Medulla oblongata (tissue), 1 donor: Measurements from ENCODE around the gene TNN.
A peak's percentile ranks its signal among the peaks of the same experiment; 100 is the strongest.
"Not testable (repeated sequence)": the region's sequence is repeated elsewhere in the genome, so short reads cannot be mapped to it uniquely, and the experiment has no call there.

Experiments
- DNase-seq: peaks from one replicate; pipeline ENCODE4 v3.0.0-alpha.2; 2015; ENCODE audit errors: extremely low spot score

Gene TNN, protein sequence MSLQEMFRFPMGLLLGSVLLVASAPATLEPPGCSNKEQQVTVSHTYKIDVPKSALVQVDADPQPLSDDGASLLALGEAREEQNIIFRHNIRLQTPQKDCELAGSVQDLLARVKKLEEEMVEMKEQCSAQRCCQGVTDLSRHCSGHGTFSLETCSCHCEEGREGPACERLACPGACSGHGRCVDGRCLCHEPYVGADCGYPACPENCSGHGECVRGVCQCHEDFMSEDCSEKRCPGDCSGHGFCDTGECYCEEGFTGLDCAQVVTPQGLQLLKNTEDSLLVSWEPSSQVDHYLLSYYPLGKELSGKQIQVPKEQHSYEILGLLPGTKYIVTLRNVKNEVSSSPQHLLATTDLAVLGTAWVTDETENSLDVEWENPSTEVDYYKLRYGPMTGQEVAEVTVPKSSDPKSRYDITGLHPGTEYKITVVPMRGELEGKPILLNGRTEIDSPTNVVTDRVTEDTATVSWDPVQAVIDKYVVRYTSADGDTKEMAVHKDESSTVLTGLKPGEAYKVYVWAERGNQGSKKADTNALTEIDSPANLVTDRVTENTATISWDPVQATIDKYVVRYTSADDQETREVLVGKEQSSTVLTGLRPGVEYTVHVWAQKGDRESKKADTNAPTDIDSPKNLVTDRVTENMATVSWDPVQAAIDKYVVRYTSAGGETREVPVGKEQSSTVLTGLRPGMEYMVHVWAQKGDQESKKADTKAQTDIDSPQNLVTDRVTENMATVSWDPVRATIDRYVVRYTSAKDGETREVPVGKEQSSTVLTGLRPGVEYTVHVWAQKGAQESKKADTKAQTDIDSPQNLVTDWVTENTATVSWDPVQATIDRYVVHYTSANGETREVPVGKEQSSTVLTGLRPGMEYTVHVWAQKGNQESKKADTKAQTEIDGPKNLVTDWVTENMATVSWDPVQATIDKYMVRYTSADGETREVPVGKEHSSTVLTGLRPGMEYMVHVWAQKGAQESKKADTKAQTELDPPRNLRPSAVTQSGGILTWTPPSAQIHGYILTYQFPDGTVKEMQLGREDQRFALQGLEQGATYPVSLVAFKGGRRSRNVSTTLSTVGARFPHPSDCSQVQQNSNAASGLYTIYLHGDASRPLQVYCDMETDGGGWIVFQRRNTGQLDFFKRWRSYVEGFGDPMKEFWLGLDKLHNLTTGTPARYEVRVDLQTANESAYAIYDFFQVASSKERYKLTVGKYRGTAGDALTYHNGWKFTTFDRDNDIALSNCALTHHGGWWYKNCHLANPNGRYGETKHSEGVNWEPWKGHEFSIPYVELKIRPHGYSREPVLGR (N-terminal part only)

DNA sequence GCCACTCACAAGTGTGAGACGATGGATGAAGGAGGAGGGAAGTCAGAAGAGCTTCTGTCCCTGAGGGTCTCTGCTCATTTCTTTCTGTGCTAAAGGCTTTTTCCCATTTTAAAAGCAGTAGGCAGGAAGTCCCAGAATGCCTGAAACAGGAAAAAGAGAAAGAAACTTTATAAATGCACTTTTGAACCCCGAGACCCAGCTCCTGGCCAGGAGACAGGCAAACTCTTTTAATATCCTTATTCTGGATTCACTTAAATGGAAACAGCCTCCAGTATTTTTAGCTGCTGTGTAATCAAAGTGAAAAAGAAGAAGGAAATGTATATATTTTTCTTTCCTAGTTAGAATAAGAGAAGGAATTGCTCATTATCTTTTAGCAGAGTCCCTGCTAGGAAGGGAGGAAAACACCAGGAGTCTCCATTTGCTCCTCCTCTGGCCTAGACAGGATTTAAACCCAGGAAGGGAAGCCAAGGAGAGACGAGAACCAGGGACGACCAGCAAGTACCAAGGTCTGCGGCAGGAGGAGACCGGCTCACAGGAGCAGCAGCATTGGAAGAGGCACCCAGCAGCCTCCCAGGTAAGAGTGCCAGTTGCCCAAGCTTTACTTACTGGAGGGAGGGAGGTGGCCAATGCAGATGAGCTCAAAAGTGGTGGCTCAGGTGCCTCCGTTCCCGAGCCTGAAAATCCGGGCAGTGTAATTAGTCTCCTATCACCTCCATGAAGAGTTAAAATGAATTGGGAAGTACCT is at the start of gene TNN:
TNN (plus strand) TSS at position 472 of the 745 bp plus-strand sequence. CDS start 9,586 bp downstream, outside the sequence.
- DNase-seq = no peak

DNA sequence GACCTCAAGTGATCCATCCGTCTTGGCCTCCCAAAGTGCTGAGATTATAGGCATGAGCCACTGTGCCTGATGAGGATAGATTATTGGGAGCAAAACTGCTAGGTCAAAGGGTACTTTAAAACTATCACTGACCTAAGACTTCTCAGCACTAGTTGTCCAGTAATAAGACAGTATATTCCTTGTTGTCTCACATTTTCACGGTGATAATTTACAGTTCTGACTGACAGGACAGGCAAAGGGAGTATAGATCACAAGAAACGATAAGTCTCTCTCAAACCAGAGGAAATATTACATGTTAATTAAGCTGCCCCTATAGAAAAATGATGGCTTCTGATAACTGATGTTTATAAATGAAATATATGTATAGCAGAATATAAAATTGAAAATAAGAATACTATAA is 48.1 kb upstream of the TNN start:
- no peak for DNase-seq

DNA sequence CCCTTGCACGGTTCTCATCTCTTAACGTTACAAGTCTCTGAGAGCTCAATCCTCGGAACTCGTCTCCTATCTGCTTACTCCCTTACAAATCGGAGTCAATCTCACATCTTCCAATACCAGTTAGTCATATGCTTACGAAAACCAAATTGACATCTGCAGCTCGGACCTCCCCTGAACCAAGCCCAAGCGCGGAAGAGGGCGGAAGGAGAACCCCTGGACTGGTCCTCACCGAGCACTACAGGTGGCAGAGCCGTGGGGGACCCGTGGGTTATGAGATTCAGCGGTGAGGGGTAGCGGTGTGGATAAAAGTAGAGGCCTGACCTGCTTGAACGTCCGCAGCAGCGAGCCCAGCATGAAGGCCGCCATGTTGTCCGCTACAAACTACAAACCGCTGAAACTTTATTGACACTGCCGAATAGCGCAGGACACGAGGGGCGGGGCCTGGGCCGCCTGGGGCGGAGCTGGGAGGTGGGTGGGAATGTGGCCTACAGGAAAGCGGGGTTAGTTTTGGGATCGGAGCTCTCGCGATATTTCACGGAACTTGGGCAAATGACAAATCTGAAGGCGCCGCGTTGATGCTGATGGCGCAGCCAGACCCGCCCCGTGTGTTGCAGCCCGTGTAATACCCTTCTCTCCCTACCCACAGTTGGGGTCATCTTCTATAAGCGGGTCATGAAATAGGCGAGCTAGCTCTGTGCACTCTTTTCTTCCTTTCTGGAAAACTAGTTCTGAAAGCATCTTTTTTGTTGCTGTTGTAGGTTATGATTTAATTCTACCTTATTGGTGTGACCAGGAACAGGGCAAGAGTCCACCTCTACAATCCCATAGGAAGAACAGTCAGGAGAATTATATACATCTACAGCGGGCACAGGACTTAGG is 44.4 kb upstream of the TNN start, which contains the start of gene MRPS14:
MRPS14 (minus strand) TSS at position 383 of the 879 bp plus-strand sequence; CDS start at position 366, 17 bp downstream.
- peak; percentile 98 for DNase-seq

DNA sequence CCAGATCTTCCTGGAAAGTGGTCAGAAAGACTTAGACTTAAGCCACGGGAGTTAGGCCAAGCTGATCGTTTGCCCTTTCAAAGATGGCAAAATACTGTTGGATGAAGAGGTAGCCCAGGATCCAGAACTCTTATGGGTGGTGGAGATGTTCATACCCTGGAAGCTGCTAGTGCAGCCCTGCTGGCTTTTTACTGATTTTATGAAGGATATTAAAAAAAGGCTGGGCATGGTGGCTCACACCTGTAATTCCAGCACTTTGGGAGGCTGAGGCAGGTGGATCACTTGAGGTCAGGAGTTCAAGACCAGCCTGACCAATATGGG is 43.8 kb upstream of the TNN start:
- DNase-seq = not testable (repeated sequence)

DNA sequence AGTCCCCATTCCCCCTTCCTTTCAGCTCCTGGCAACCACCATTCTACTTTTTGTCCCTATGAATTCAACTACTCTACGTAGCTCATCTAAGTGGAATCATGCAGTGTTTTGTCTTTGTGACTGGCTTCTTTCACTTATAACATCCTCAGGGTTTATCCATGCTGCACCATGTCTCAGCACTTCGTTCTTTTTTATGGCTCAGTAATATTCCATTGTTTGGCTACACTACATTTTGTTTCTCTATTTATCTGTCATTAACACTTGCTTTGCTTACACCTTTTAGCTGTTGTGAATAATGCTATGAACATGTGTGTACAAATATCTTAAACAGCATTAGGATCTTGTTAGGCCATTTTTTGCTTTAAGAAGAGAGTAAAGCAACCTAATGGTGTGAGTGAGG is 42.9 kb upstream of the TNN start:
- no peak for DNase-seq

DNA sequence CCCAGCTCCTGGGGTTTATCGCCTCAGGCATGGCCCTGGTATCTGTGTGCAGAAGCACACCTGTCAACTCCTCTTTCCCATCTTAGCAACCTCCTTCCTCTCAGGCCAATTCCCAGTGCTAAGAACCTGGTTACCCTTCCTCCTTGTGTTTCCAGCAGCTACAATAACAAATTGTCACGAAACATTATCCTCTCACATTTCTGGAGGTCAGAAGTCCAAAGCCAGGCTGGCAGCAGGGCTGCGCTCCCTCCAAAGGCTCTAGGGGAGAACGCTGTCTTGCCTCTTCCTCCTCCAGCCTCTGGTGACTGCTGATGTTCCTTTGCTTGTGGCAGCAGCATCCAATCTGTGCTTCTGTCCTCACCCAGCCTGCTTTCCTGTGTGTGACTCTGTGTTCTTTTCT is 33.7 kb upstream of the TNN start:
- no peak for DNase-seq

DNA sequence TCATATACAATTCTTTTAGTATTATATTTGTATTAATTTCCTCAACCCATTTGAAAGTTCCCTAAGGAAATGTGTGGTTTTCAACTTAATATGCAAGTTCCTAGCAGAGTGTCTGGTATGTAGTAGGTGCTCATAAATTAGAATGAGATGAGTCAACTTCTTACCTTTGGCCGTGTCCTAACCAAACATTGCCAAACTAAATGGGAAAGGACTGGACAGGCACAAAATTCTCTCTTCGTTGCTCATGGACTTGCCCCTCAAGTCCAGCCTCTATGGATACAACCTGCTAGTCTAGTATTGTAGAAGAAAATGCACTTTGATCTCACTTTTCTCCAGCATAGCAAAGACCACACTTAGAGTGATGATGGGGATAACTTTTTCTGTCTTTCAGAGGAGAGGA is 32.9 kb upstream of the TNN start:
- no peak for DNase-seq

DNA sequence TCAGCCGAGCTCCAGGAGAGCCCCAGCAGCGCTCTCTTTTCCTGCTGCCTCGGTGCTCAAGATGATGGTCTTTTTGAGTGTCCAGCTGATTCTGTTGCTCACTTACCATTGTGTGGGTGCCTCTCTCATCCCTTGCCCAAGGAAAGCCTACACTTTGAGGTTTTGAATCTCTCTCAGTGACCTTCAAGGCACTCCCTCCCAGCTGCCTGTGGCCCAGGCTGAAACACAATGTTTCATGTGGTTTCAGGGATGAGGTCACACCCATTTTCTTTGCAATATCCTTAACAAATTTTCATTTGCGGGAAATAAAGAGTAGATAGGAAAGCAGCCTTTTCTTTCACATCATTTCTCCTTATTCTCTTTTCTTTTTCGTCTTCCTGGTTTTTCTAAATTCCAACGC is 31.8 kb upstream of the TNN start:
- no peak for DNase-seq

DNA sequence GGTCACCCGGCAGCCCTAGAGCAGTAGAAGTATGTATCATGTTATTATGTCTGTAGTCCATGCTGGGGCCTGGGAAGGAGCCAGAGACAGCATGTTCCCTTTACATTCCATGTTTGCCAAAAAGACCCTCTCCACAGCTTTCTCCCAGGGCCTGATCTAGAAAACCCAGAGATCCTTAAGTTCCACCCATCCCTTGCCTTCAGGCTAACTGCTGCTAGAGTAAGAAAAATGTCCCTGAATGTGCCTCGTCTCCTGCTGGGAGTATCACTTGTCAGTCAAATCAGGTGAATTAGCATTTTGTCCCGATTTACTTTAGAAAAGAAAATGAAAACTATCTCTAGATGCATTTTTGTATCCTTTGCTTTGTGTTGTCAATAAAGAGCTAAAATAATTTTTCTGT is 31.2 kb upstream of the TNN start:
- no peak for DNase-seq

DNA sequence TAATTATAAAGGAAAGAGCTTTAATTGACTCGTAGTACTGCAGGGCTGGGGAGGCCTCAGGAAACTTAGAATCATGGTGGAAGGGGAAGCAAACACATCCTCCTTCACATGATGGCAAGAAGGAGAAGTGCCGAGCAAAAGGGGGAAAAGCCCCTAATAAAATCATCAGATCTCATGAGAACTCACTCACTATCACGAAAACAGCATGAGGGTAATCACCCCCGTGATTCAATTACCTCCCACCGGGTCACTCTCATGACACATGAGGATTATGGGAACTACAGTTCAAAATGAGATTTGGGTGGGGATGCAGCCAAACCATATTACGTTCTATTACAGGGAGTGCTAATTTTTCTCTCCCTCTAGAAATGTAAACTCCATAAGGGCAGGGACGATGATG is 30.2 kb upstream of the TNN start:
- DNase-seq = no peak

DNA sequence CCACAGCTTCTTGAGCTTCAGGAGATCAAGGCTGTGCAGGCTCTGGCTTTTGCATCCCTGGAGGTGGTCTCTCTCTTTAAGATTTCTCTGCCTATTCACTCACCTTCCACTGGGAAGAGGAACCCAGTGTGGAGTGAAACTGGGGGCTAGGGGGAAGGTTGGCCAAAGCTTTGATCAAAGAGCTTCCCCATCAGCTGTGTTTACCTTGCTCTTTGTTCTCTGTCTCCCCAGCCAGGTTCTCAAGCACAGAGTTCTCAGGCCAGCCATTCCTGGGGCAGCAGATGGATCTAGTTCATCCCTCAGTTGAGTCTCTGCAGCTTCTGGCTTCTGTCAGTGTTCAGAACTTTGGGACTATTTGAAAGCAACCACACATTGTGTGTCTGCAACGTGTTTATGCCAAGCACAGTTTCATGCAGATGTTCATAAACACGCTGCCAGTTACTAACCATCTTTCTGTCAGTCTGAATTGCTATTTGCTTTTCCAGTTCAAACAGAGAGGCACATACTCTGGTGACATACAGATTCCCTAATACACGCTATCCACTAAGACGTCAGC is 27.2 kb upstream of the TNN start:
- DNase-seq = no peak

DNA sequence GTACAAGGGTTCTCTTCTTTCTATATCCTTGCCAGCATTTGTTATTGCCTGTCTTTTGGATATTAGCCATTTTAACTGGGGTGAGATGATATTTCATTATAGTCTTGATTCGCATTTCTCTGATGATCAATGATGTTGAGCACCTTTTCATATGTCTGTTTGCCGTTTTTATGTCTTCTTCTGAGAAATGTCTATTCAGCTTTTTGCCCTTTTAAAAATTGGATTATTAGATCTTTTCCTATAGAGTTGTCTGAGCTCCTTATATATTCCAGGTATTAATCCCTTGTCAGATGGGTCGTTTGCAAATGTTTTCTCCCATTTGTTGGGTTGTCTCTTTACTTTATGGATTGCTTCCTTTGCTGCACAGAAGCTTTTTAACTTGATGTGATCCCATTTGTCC is 25.0 kb upstream of the TNN start:
- DNase-seq = no peak

DNA sequence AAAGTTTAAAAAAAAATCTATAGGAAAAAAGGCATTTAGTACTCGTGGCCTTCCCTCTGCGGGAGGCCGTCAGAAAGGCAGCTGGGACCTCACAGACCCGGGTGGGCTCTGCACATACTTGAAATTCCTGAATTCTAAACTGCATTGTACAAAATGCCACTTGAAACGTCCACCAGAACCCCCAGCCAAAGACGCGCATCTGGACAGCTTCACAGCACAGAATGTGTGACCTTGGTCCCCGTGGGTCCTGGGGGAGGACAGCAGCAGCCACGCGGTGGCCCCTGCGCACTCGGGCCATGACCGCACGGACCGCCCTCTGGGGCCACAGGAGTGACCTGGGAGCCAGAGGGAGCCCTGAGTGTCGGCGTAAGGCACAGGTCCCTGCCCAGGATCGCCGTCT is 23.8 kb upstream of the TNN start:
- no peak for DNase-seq

DNA sequence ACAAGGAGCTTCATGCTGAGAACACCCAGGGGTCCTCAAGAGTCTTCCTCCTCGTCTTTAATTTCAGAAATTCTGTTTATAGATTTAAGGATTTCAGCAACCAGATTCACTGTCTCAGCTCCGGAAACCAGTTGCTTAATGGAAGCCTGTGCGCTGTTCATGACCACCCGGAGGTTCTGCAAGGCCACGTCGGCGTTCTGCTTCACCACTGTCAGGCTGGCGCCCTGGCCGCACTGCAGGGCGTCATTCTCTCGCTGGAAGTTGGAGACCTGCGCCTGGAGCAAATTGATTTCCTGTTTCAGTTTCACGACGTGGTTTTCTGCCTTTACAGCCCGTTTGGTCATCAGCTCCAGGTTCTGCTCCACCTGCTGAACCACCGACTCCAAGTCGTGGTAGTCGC is 23.0 kb upstream of the TNN start:
- not testable (repeated sequence) for DNase-seq

DNA sequence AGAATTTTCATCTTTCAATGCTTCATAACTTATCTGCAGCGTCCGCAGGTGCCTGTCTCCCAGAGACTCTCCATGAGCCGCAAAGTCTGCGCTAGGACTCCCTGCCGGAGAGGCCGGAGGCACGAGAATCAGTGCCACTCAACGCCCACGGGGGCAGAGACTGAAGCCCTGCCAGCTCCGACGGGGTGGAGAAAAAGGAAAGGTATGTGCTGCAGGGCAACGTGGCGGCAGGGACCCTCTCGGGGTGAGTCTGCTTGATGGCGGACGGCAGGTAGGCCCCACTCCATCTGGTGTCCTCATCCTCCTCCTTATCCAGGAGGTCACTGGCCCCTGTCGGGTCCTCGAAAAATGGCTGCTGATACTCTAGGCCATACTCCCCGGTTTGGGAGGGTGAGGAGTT is 22.5 kb upstream of the TNN start:
- DNase-seq = no peak

DNA sequence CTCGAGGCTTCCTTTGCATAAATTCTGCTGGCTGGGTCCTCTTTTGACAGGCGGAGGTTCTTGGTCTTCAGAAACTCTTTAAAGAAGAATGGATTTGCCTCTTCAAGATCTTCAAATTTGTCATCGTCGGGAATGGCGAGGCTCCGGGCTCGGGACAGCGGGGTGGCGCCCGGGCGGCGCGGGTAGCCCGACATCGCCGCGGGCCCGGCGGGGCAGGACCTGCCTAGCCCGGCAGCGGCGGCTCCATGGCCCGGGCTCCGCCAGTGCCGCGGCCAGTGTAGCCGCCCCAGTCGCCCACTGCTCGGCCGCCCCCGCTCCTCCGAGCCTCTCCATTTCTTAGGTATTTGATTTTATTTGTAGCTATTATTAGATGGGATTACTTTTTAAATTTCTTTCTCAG is 22.1 kb upstream of the TNN start:
- no peak for DNase-seq

DNA sequence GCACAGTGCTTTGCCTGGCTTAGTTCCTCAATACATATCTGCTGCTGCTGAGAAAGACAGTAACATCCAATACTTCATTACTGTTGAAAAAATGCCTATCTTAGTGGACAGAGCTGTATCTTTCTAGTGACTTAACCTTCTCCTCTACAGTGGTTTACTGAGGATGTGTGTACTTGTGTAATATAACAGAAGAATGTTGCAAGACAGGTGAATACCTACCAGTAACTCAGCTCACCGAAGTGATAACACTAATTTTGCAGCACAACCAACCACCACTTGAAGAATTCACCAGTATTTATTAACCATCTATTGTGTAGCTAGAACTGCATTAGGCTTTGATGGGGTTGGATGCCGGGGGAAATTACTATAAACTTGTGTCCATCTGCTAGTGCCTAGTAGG is 16.6 kb upstream of the TNN start:
- no peak for DNase-seq

DNA sequence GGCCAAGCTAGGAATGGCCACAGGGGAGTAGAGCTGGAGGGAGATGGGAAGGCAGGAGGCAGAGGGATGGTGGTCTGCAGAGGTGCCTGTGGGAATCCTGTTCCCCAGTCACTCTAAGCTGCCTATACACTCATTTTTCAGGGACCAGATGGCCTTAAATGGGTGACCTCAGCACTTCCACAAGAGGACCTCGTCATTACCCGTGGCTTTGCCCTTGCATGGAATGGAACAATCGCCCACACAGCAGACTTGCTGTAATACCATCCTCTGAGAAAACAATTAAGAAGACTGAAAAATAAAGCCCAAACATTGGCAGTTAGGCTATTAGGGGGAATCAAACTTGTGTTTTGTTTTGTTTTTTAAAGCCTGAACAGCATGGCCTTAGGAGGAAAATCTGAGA is 12.9 kb upstream of the TNN start:
- no peak for DNase-seq

DNA sequence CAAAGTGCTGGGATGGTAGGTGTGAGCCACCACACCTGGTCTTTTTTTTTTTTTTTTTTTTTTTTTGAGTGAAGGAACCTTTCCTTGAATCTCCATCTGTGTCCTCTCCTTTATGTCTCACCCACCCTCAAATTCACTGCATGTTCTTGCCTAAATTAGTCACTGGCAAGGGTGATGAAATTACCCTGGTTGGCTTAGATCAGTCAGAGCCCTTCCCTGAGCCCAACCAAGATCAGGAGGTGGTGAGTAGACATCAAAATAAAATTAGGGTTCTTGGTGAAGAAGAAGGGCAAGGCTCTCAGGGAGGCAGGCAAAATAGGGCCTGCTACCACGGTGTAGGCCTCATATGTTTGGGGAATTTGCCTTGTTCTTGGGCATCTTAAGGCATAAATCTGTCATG is 5.3 kb upstream of the TNN start:
- DNase-seq = no peak

DNA sequence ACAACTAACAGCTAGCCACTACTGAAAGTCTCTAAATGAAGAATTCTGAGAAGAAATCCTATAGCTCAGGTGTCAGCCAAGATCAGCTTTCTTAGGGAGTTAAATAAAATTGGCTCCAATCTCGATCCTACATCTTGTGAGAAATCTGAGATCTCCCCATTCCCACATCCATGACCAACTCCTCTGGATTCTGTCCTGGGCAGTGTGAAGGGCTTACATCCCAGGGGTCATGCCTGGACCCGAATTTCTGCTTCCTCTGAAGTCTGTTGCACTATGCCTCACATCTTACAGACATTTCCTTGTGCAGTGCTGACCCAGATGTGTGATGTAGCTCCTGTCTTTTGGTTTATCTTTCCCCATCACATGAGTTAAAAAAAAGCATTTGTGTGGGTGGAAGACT is 4.8 kb upstream of the TNN start:
- no peak for DNase-seq
